Ovary (tissue), 3 donors: Measurements from ENCODE around the gene PPP6R2.

Source experiments
- CTCF ChIP-seq, 3 donors: fragments of 450-650 bp in 2 of 3; fragments of 200-600 bp in 1 of 3; IDR thresholded peaks; one replicate each; pipeline versions ENCODE4 v1.5.1 to v1.8.0; 2016 to 2022; ENCODE audit warnings: antibody characterized with exemption in 3 of 3, mild to moderate bottlenecking in 1 of 3
- EP300 ChIP-seq: sonication (generic); formaldehyde crosslinking; IDR thresholded peaks from one replicate; pipeline ENCODE4 v1.6.1; 2017; ENCODE audit warnings: antibody characterized with exemption
- donor health status: DM: no; HTN: no; CAD: no.

- TF ChIP-seq CTCF (IDR thresholded peaks at IDR 0.05) (no peak), EP300 (no peak)
Measured at GRCh38 chr22:50459496-50460140, 116.5 kb downstream of the PPP6R2 start.
